ENCODE data around the gene PHACTR2.
"Not testable (repeated sequence)": the region's sequence is repeated elsewhere in the genome, so short reads cannot be mapped to it uniquely, and the experiment has no call there.

PHACTR2 gene

GRCh38 chr6:143677891-143678791 is at the start of gene PHACTR2:
Gene PHACTR2 (plus strand): TSS chr6:143677965. CDS start chr6:143678164, 199 bp downstream.
- peak; percentile 37 for DNase-seq

- no peak for DNase-seq
Measured at GRCh38 chr6:143629104-143630080, 48.4 kb upstream of the PHACTR2 start.

DNA sequence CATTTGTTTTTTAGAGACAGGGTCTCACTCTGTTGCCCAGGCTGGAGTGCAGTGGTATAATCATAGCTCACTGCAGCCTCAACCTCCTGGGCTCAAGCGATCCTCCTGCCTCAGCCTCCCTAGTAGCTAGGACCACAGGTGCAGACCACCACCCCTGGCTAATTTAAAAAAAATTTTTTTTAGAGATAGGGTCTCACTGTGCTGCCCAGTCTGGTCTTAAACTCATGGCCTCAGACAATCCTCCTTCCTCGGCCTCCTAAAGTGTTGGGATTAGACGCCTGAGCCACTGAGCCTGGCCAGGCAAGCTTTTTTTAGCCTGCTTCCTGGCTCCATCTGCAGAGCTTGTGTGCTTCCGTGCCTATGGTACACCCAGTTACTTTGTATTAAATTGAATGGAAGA is 46.6 kb upstream of the PHACTR2 start:
- not testable (repeated sequence) for DNase-seq

- no peak for DNase-seq
Measured at GRCh38 chr6:143632894-143633293, 44.9 kb upstream of the PHACTR2 start.

DNA sequence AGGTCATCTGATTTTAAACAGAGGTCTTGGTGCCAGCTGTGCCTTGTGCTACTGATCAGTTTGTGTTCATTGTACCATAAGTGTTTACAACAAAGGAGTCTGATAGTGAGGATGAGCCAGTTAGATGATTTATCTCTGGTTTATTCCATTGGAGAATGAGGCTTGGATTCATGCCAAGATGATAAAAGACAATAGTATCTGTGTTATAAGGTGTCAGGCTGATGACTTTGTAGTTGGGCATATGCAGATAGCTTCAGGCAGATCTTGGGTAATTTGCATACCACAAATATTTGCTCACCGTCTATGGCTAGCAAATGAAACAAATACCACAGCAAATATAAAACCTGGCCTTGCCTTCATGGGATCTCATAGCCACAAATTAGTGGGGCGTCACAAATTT is 43.3 kb upstream of the PHACTR2 start:
- no peak for DNase-seq

GRCh38 chr6:143637691-143638090 is 40.1 kb upstream of the PHACTR2 start:
- no peak for DNase-seq

GRCh38 chr6:143642403-143642802 is 35.4 kb upstream of the PHACTR2 start:
- DNase-seq, result no peak

- DNase-seq, result no peak
Measured at GRCh38 chr6:143647191-143647590, 30.6 kb upstream of the PHACTR2 start.

DNA sequence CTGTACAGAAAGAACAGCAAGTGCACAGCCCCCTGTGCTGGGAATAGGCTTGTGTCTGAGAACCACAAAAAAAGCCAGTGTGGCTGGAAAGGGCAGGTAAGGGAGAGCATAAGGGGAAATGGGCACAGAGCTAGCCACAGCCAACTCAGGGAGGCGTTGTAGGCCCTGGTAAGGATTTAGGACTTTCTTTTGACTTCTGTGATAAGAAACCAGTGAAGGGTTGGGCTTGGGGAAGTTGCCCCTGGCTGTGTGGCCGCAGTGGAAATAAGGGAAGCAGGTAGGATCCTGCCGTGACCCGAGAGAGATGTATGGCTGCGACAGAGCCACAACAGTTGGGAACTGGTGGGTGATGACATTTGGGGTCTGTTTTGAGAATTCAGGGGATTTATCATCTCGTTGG is 30.0 kb upstream of the PHACTR2 start:
- DNase-seq, result no peak

GRCh38 chr6:143649319-143649718 is 28.4 kb upstream of the PHACTR2 start:
- DNase-seq, result not testable (repeated sequence)

DNA sequence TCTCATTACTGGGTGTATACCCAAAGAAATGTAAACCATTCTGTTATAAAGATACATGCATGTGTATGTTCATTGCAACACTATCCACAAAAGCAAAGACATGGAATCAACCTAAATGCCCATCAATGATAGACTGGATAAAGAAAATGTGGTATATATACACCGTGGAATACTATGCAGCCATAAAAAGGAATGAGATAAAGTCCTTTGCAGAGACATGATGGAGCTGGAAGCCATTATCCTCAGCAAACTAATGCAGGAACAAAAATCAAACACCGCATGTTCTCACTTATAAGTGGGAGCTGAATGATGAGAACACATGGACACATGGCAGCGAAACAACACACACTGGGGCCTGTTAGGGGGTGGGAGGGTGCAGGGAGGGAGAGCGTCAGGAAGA is 26.4 kb upstream of the PHACTR2 start:
- DNase-seq, result not testable (repeated sequence)

DNA sequence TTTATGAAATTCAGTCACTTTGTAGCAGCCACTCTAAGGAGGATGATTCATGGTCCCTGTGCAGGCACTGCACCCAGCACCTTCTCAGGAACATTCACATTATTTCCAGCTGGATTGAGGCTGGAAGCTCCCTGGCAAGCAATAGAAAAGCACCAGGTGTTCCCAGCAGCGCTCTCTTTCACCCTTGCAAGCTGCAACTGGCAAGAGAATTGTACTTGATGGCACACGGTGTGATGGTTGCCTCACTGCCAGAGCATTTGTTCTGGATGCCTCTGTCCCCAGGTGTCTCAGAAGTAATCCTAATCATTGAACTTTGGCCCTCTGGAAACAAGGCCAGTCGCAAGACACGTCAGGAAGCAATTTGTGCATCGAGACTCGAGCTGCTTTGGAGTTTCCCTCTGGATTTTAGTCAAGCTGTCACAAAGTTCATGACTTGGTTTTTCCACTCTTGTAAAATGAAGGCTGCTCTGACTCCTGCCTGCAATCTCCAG is 24.9 kb upstream of the PHACTR2 start:
- DNase-seq, result no peak

DNA sequence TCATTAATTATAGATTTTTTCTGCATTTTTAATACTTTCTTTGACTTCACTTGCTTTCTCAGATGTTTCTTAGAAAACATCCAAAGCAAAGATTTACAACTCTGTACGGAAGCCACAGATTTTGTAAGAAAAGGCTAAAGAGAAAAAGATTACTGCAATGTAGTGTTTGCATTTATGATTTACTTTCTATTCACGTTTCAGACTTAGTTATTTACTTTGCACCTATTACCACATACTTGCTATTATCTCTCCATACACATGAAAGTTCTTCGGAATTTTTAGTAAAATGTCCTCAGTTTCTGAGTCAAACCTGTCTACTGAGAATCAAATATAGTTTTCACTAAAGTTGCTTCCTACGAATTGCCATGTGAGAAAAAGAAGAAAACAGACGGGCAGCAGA is 22.2 kb upstream of the PHACTR2 start:
- no peak for DNase-seq

DNA sequence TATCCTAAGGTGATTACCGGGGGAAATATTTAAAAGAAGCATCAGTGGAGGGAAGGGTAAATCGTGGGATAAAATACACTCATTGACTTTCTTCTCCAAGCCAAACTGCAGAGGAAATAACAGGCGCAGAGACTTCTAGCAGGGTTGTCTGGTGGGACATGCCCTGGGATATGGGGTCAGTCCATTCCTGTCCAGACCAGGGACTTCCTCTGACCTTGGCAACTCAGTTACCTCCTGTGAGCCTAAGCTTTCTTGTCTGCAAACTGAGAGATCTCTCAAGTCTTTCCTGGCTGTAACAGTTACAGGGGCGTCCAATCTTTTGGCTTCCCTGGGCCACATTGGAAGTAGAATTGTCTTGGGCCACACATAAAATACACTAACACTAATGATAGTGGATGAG is 21.7 kb upstream of the PHACTR2 start:
- DNase-seq, result no peak

- DNase-seq, result no peak
Measured at GRCh38 chr6:143657809-143658208, 20.0 kb upstream of the PHACTR2 start.

- not testable (repeated sequence) for DNase-seq
Measured at GRCh38 chr6:143660170-143660569, 17.6 kb upstream of the PHACTR2 start.

- no peak for DNase-seq
Measured at GRCh38 chr6:143664171-143664570, 13.6 kb upstream of the PHACTR2 start.

DNA sequence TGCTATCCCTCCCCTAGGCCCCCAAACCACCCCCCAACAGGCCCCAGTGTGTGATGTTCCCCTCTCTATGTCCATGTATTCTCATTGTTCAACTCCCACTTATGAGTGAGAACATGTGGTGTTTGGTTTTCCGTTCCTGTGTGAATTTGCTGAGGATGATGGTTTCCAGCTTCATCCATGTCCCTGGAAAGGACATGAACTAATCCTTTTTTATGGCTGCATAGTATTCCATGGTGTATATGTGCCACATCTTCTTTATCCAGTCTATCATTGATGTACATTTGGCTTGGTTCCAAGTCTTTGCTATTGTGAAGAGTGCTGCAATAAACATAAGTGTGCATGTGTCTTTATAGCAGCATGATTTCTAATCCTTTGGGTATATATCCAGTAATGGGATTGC is 11.8 kb upstream of the PHACTR2 start:
- not testable (repeated sequence) for DNase-seq

DNA sequence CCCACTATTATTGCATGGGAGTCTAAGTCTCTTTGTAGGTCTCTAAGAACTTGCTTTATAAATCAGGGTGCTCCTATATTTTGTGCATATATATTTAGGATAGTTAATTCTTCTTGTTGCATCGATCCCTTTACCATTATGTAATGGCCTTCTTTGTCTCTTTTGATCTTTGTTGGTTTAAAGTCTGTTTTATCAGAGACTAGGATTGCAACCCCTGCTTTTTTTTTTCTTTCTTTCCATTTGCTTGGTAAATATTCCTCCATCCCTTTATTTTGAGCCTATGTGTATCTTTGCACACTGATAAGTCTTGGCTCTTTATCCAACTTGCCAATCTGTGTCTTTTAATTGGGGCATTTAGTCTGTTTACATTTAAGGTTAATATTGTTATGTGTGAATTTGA is 8.3 kb upstream of the PHACTR2 start:
- not testable (repeated sequence) for DNase-seq

DNA sequence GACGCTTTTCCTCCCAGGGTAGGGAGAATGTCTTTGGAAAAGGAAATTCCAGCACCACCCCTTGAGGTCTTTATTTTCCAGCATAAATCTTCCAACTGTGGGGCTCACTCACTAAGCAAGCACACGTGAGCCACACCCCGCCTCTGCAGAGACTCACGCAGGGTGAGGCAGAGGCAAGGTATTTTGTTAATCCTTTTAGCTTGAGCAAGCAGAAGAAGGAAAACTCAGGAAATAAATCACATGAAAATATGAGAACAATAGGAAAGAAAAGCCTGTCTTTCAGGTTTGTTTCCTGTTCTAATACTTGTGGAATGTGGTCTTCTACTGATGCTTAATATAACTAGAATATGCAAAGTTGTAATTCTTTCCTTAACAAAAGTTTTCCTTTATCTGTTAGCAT is 4.1 kb upstream of the PHACTR2 start:
- DNase-seq, result no peak

GRCh38 chr6:143674483-143675381 is 3.0 kb upstream of the PHACTR2 start:
- no peak for DNase-seq

GRCh38 chr6:143675382-143675900 is 2.3 kb upstream of the PHACTR2 start:
- DNase-seq, result no peak

All from activated CD4-positive, alpha-beta T cell treated with anti-CD3 and anti-CD28 coated beads, Interleukin-2, amount 50 U/mL, for 1 hour (primary cell).